HEK293 (cell line): ENCODE data around the gene TCEAL8.
"Not testable (repeated sequence)": the region's sequence is repeated elsewhere in the genome, so short reads cannot be mapped to it uniquely, and the experiment has no call there.

ENCODE experiments used
- CTCF ChIA-PET: fragments of 350-600 bp; formaldehyde crosslinking; extraction: SDS; loops from one replicate; lab custom pipeline; 2021; ENCODE audit warnings: antibody characterized with exemption; lab: Yijun Ruan, JAX
- POLR2A ChIA-PET: fragments of 300-600 bp; formaldehyde crosslinking; extraction: SDS; loops from one replicate; lab custom pipeline; 2020; ENCODE audit warnings: antibody characterized with exemption, inconsistent platforms; lab: Yijun Ruan, JAX
- H3K27ac ChIP-seq: fragments of 200-500 bp; sonication (Bioruptor generic); 2 replicates; pipeline ENCODE4 v1.5.1; 2014; ENCODE audit warnings: low read depth, low read length, control low read depth, inconsistent platforms; ENCODE audit errors: extremely low read depth
- H3K36me3 ChIP-seq, 2 experiments: fragments of 200-500 bp in 1 of 2; sonication (Bioruptor generic) in 1 of 2; 1 replicate in 1 of 2; 2 replicates in 1 of 2; pipeline ENCODE4 v1.5.1; 2014 to 2017; ENCODE audit warnings: inconsistent platforms in 2 of 2, low read length in 2 of 2; ENCODE audit not compliant: control insufficient read depth in 2 of 2, insufficient read depth in 1 of 2
- H3K4me1 ChIP-seq: fragments of 200-500 bp; sonication (Bioruptor generic); 2 replicates; pipeline ENCODE4 v1.5.1; 2014; ENCODE audit warnings: mild to moderate bottlenecking, low read length, inconsistent platforms; ENCODE audit not compliant: control insufficient read depth, insufficient read depth
- H3K4me3 ChIP-seq: 2 replicates; pipeline ENCODE4 v1.5.1; 2011; ENCODE audit warnings: low read depth, mild to moderate bottlenecking, control low read depth, low read length, moderate library complexity
- H3K9me3 ChIP-seq: fragments of 200-500 bp; sonication (Bioruptor generic); 2 replicates; pipeline ENCODE4 v1.5.1; 2014; ENCODE audit warnings: low read depth, low read length, inconsistent platforms; ENCODE audit not compliant: control insufficient read depth, insufficient read depth
- PATZ1 ChIP-seq: fragments of 450-650 bp; formaldehyde crosslinking; IDR thresholded peaks from 2 replicates; pipeline ENCODE4 v1.5.1; 2016; ENCODE audit warnings: missing biosample characterization, missing genetic modification characterization
- PRDM10 ChIP-seq: fragments of 450-650 bp; formaldehyde crosslinking; IDR thresholded peaks from 2 replicates; pipeline ENCODE4 v1.5.1; 2016; ENCODE audit warnings: missing biosample characterization, missing genetic modification characterization
- SP2 ChIP-seq: fragments of 450-650 bp; formaldehyde crosslinking; IDR thresholded peaks from 2 replicates; pipeline ENCODE4 v1.5.1; 2016; ENCODE audit warnings: missing biosample characterization, missing genetic modification characterization
- TRIM28 ChIP-seq: IDR thresholded peaks from 2 replicates; pipeline ENCODE4 v1.6.1; 2011; ENCODE audit warnings: low read length, control low read depth, borderline replicate concordance
- YY1 ChIP-seq: fragments of 450-650 bp; formaldehyde crosslinking; IDR thresholded peaks from 2 replicates; pipeline ENCODE4 v1.5.1; 2018; ENCODE audit warnings: missing biosample characterization, missing genetic modification characterization
- ZNF146 ChIP-seq: fragments of 450-650 bp; formaldehyde crosslinking; IDR thresholded peaks from 2 replicates; pipeline ENCODE4 v1.5.1; 2016; ENCODE audit warnings: missing biosample characterization, missing genetic modification characterization
- ZNF174 ChIP-seq: fragments of 450-650 bp; formaldehyde crosslinking; IDR thresholded peaks from 2 replicates; pipeline ENCODE4 v1.5.0; 2017; ENCODE audit warnings: missing biosample characterization, mild to moderate bottlenecking, missing genetic modification characterization
- ZNF433 ChIP-seq: fragments of 450-650 bp; formaldehyde crosslinking; IDR thresholded peaks from 2 replicates; pipeline ENCODE4 v1.5.1; 2016; ENCODE audit warnings: missing biosample characterization, missing genetic modification characterization, low read depth
- ZNF558 ChIP-seq: fragments of 450-650 bp; formaldehyde crosslinking; IDR thresholded peaks from 2 replicates; pipeline ENCODE4 v1.5.1; 2016; ENCODE audit warnings: missing biosample characterization, missing genetic modification characterization
- ZNF629 ChIP-seq: fragments of 450-650 bp; formaldehyde crosslinking; IDR thresholded peaks from 2 replicates; pipeline ENCODE4 v1.5.1; 2017; ENCODE audit warnings: missing biosample characterization, missing genetic modification characterization
- ZNF76 ChIP-seq: fragments of 450-650 bp; formaldehyde crosslinking; IDR thresholded peaks from 2 replicates; pipeline ENCODE4; 2016; ENCODE audit warnings: low read depth, missing biosample characterization, missing genetic modification characterization, borderline replicate concordance
- ZNF776 ChIP-seq: fragments of 450-650 bp; formaldehyde crosslinking; IDR thresholded peaks from 2 replicates; pipeline ENCODE4 v1.5.0; 2017; ENCODE audit warnings: missing biosample characterization, missing genetic modification characterization, borderline replicate concordance
- TF ChIP-seq, protein P1 (sequence below): sonication (generic); formaldehyde crosslinking; IDR thresholded peaks from 2 replicates; pipeline ENCODE4 v1.8.1; 2022; ENCODE audit warnings: mild to moderate bottlenecking, moderate library complexity, missing genetic modification reagents
- TF ChIP-seq, protein P2 (sequence below): fragments of 450-650 bp; formaldehyde crosslinking; IDR thresholded peaks from 2 replicates; pipeline ENCODE4 v1.5.1; 2017; ENCODE audit warnings: missing biosample characterization, missing genetic modification characterization

Gene TCEAL8

DNA sequence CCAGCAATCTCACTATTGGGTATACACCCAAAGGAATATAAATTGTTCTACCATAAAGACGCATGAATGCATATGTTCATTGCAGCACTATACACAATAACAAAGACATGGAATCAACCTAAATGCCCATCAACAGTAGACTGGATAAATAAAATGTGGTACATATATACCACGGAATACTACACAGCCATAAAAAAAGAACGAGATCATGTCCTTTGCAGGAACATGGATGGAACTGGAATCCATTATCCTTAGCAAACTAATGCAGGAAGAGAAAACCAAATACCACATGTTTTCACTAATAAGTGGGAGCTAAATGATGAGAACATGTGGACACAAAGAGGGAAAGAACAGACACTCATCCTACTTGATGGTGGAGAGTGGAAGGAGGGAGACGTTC, 29.0 kb downstream of the TCEAL8 start:
- H3K4me1 ChIP-seq, H3K9me3 ChIP-seq, H3K36me3 ChIP-seq, H3K4me3 ChIP-seq, POLR2A ChIA-PET, H3K27ac ChIP-seq: not testable (repeated sequence)
- CTCF ChIA-PET, result interaction anchor here (1.8 kb wide), 1 partner anchor 15 kb away, joined by 7 read pairs; no protein-coding TSS in a partner anchor
- TF ChIP-seq ZNF146 (tag by site-specific recombination), result peak; percentile 60; the same call in 1 of the 2 replicates

GRCh38 chrX:103220511-103221323, 34.2 kb downstream of the TCEAL8 start:
- Histone ChIP-seq H3K36me3 (peaks cover 0 to 16% of the 10 kb centered on the region in 2 experiments; a peak in 2 of 3 replicates), H3K9me3 (no peaks in the 10 kb centered on the region), H3K4me1 (0 out of 2 replicates have a peak, but pooled peaks cover 2% of the 10 kb centered on the region), H3K4me3 (no peak overlapping the region), H3K27ac (no peak overlapping the region)
- CTCF ChIA-PET, result no interaction called here
- no peak for TF ChIP-seq ZNF629 (tag by site-specific recombination)
- no peak for TF ChIP-seq ZNF76 (tag by site-specific recombination)
- TF ChIP-seq PRDM10 (tag by site-specific recombination), result no peak
- no peak for TF ChIP-seq ZNF433 (tag by site-specific recombination)
- no peak for TF ChIP-seq ZNF558
- POLR2A ChIA-PET, result no interaction called here

- Histone ChIP-seq H3K9me3 (no peaks in the 10 kb centered on the region), H3K36me3 (peaks cover 0 to 16% of the 10 kb centered on the region in 2 experiments; a peak in 2 of 3 replicates), H3K4me1 (0 out of 2 replicates have a peak, but pooled peaks cover 2% of the 10 kb centered on the region), H3K4me3 (peak overlapping the region; percentile 71), H3K27ac (peak overlapping the region; percentile 66)
- POLR2A ChIA-PET, result interaction anchor here (0.6 to 0.7 kb wide), 2 partner anchors 40 to 140 kb away, joined by 3 to 4 read pairs; partner anchors contain the start of gene TCEAL8
- TF ChIP-seq ZNF776 (tag by site-specific recombination) (no peak), PATZ1 (0 out of 2 replicates have a peak, but pooled peaks have one; percentile 10), ZNF174 (tag by site-specific recombination) (no peak), SP2 (tag by site-specific recombination) (0 out of 2 replicates have a peak, but pooled peaks have one; percentile 16), TRIM28 (no peak), YY1 (tag by site-specific recombination) (peak; percentile 61; the same call in 1 of the 2 replicates)
- TF ChIP-seq, protein P1, sequence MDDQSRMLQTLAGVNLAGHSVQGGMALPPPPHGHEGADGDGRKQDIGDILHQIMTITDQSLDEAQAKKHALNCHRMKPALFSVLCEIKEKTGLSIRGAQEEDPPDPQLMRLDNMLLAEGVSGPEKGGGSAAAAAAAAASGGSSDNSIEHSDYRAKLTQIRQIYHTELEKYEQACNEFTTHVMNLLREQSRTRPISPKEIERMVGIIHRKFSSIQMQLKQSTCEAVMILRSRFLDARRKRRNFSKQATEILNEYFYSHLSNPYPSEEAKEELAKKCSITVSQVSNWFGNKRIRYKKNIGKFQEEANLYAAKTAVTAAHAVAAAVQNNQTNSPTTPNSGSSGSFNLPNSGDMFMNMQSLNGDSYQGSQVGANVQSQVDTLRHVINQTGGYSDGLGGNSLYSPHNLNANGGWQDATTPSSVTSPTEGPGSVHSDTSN, result 0 out of 2 replicates have a peak, but pooled peaks have one; percentile 35
- TF ChIP-seq, protein P2, sequence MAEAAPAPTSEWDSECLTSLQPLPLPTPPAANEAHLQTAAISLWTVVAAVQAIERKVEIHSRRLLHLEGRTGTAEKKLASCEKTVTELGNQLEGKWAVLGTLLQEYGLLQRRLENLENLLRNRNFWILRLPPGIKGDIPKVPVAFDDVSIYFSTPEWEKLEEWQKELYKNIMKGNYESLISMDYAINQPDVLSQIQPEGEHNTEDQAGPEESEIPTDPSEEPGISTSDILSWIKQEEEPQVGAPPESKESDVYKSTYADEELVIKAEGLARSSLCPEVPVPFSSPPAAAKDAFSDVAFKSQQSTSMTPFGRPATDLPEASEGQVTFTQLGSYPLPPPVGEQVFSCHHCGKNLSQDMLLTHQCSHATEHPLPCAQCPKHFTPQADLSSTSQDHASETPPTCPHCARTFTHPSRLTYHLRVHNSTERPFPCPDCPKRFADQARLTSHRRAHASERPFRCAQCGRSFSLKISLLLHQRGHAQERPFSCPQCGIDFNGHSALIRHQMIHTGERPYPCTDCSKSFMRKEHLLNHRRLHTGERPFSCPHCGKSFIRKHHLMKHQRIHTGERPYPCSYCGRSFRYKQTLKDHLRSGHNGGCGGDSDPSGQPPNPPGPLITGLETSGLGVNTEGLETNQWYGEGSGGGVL (tag by site-specific recombination), result peak; percentile 60
- CTCF ChIA-PET, result no interaction called here
These were observed 39.4 kb downstream of the TCEAL8 start for GRCh38 chrX:103215425-103215991.
